GM10266 (cell line): ENCODE data around the gene SPACA5B.
"Not testable (repeated sequence)": the region's sequence is repeated elsewhere in the genome, so short reads cannot be mapped to it uniquely, and the experiment has no call there.

Experiments used
- DNase-seq: peaks from one replicate; pipeline ENCODE4 v3.0.0; 2012; ENCODE audit errors: extremely low spot score
- TF ChIP-seq, protein P1 (sequence below): IDR thresholded peaks from 2 replicates; pipeline ENCODE4 v1.5.1; 2012; ENCODE audit warnings: mild to moderate bottlenecking, low read depth; ENCODE audit not compliant: control insufficient read depth, insufficient read depth; ENCODE audit errors: missing control alignments

Gene SPACA5B

DNA sequence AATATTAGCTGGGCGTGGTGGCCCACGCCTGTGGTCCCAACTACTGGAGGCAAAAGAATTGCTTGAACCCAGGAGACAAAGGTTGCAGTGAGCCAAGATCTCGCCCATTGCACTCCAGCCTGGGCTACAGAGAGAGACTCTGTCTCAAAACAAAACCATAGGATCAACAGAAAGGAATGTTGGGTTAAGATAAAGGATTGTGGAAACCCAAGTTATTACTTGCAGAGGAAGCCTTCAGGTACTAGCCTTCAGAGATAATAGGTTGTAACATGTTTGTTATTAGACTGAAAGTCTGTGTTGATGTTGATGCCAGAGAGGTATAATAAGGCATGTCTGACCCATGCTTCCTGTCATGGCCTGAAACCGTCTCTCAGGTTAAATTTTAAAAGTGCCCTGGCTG lies 49.3 kb downstream of the SPACA5B start:
- TF ChIP-seq, protein P1, sequence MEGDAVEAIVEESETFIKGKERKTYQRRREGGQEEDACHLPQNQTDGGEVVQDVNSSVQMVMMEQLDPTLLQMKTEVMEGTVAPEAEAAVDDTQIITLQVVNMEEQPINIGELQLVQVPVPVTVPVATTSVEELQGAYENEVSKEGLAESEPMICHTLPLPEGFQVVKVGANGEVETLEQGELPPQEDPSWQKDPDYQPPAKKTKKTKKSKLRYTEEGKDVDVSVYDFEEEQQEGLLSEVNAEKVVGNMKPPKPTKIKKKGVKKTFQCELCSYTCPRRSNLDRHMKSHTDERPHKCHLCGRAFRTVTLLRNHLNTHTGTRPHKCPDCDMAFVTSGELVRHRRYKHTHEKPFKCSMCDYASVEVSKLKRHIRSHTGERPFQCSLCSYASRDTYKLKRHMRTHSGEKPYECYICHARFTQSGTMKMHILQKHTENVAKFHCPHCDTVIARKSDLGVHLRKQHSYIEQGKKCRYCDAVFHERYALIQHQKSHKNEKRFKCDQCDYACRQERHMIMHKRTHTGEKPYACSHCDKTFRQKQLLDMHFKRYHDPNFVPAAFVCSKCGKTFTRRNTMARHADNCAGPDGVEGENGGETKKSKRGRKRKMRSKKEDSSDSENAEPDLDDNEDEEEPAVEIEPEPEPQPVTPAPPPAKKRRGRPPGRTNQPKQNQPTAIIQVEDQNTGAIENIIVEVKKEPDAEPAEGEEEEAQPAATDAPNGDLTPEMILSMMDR = no peak
- no peak for DNase-seq

DNA sequence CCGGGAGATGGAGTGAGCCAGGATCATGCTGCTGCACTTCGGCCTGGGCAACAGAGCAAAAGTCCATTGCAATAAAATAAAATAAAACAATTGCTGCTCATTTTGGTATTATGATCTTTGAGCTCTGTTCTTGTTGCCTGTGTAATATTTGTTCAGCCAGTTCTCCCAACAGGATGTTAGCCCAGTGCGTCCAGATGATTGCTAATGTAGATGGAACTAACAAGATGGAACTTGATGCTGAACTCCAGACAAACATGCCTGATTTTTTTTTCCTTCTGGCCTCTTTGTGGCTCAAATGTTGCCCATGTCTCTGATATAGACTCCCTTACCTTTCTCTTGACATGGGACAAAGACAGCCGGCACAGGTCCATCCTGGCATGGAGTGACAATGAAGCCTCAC lies 50.4 kb downstream of the SPACA5B start:
- no peak for DNase-seq
- TF ChIP-seq, protein P1 = no peak

DNA sequence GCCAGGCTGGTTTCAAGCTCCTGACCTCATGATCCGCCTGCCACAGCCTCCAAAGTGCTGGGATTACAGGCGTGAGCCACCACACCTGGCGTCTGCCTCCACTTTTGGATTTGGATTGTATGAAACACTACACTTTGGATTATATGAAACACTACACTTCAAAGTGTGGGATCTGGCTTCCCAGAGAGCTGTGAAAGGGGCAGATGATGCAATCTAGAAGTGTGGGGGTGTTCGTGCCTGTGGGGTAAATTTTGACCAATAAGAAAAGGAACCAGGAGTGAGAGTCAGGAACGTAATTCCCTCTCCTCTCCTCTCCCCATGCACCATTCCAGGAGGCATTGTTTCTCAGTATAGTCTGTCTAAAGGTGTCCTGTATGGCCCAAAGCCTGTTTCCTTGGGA lies 51.5 kb downstream of the SPACA5B start:
- not testable (repeated sequence) for DNase-seq
